ENCODE results near the gene ALG12.

- TF ChIP-seq EZH2phosphoT487 (IDR thresholded peaks at IDR 0.05; ENCODE audit: low read length) (no peak), CTCF (IDR thresholded peaks at IDR 0.05; ENCODE audit: low read length) (no peak)
These were observed 48.8 kb upstream of the ALG12 start for GRCh38 chr22:49966774-49967705.
